Ovary (tissue), 3 donors: ENCODE measurements around the gene PTPRN2.

Experiments
- CTCF ChIP-seq, 3 donors: fragments of 450-650 bp in 2 of 3; fragments of 200-600 bp in 1 of 3; IDR thresholded peaks; one replicate each; pipeline versions ENCODE4 v1.5.1 to v1.8.0; 2016 to 2022; ENCODE audit warnings: antibody characterized with exemption in 3 of 3, mild to moderate bottlenecking in 1 of 3
- EP300 ChIP-seq: sonication (generic); formaldehyde crosslinking; IDR thresholded peaks from one replicate; pipeline ENCODE4 v1.6.1; 2017; ENCODE audit warnings: antibody characterized with exemption
- POLR2A ChIP-seq: fragments of 450-650 bp; IDR thresholded peaks from one replicate; pipeline ENCODE4 v1.6.1; 2017; ENCODE audit warnings: antibody characterized with exemption, mild to moderate bottlenecking, moderate library complexity
- donor health status: DM: no; HTN: no; CAD: no.

- no peak for TF ChIP-seq CTCF (IDR thresholded peaks at IDR 0.05)
- no peak for TF ChIP-seq POLR2A
- TF ChIP-seq EP300 = no peak
Measured at GRCh38 chr7:157721468-157722136, 866.0 kb downstream of the PTPRN2 start.
